Gastrocnemius medialis (tissue), 4 donors: ENCODE results near the gene EIF3F. TPM values are rescaled to one million over a fixed set of nuclear protein-coding genes. Genes with fewer than 3 reads are reported as not detected.

Source experiments
- ATAC-seq, 2 donors: fragments of 150-250 bp; one replicate each; pipeline ENCODE4 v1.9.1; 2016
- DNase-seq, 2 donors: peaks; one replicate each; pipeline ENCODE4 v3.0.0-alpha.2; 2019
- H3K27ac ChIP-seq, 4 donors: fragments of 200-600 bp; sonication (generic); 1 replicate in 1 of 4; 2 replicates in 3 of 4; pipeline ENCODE4 v1.5.1; 2016 to 2018; ENCODE audit warnings: mild to moderate bottlenecking in 2 of 4, moderate library complexity in 1 of 4
- H3K27me3 ChIP-seq, 3 donors: fragments of 200-600 bp; sonication (generic) in 2 of 3; 1 replicate in 1 of 3; 2 replicates in 2 of 3; pipeline versions ENCODE4 v1.5.1 to v1.6.0; 2016 to 2019; ENCODE audit warnings: mild to moderate bottlenecking in 1 of 3, moderate library complexity in 1 of 3
- H3K36me3 ChIP-seq, 2 donors: fragments of 200-600 bp; sonication (generic) in 1 of 2; one replicate each; pipeline ENCODE4 v1.5.1; 2017 to 2018
- H3K4me1 ChIP-seq, 2 donors: fragments of 200-600 bp; sonication (generic) in 1 of 2; one replicate each; pipeline ENCODE4 v1.5.1; 2016 to 2017; ENCODE audit warnings: mild to moderate bottlenecking in 2 of 2
- H3K4me3 ChIP-seq, 4 donors: fragments of 200-600 bp; sonication (generic) in 3 of 4; 1 replicate in 1 of 4; 2 replicates in 3 of 4; pipeline ENCODE4 v1.5.1; 2016 to 2019; ENCODE audit warnings: mild to moderate bottlenecking in 2 of 4
- H3K9me3 ChIP-seq, 3 donors: fragments of 200-600 bp; sonication (generic) in 2 of 3; 1 replicate in 1 of 3; 2 replicates in 2 of 3; pipeline ENCODE4 v1.5.1; 2016 to 2019
- POLR2A ChIP-seq, 2 donors: fragments of 450-650 bp; IDR thresholded peaks; one replicate each; pipeline ENCODE4 v1.6.1; 2017; ENCODE audit warnings: antibody characterized with exemption in 2 of 2, mild to moderate bottlenecking in 2 of 2, moderate library complexity in 2 of 2
- in situ Hi-C, 4 donors: fragments of 200-750 bp; cut with MboI; loops; one replicate each; pipeline versions ENCODE4 v1.15.0 to v1.8.0; 2017; ENCODE audit warnings: low sequenced_read_pairs in 4 of 4
- intact Hi-C: fragments of 100-400 bp; cut with DNase I; formaldehyde crosslinking; loops from one replicate; pipeline ENCODE4 v1.15.1; 2023; ENCODE audit warnings: low total_unique reads
- total RNA-seq, 4 donors: library from RNA; depleted of rRNA; stranded (reverse); fragments of >200 nt; gene quantifications; one replicate each; pipeline versions ENCODE4 v1.1.0 to v1.2.3, GENCODE V29; 2016
- TF ChIP-seq, protein P1 (sequence below), 5 experiments: fragments of 450-650 bp in 3 of 5; fragments of 200-600 bp in 2 of 5; sonication (generic) in 2 of 5; IDR thresholded peaks in 4 of 5; conservative IDR thresholded peaks in 1 of 5; 1 replicate in 4 of 5; 2 replicates in 1 of 5; pipeline ENCODE4 v1.5.1; 2016 to 2019; ENCODE audit warnings: antibody characterized with exemption in 5 of 5, mild to moderate bottlenecking in 3 of 5, moderate library complexity in 3 of 5

EIF3F gene
- total RNA-seq, 4 donors from 2014 or later = 187 to 303 (median 239) TPM

GRCh38 chr11:8040921-8041285 is 53.8 kb downstream of the EIF3F start:
- in situ Hi-C loops = no loop called here
- ATAC-seq = no peak

GRCh38 chr11:8041576-8041975 is 54.4 kb downstream of the EIF3F start:
- Histone ChIP-seq H3K4me1 (no peaks in the 10 kb centered on the region), H3K9me3 (no peaks in the 10 kb centered on the region), H3K27me3 (no peaks in the 10 kb centered on the region), H3K36me3 (no peaks in the 10 kb centered on the region), H3K4me3 (no peak overlapping the region), H3K27ac (no peak overlapping the region)
- intact Hi-C loops = no loop called here
- no peak for DNase-seq
- TF ChIP-seq, protein P1, sequence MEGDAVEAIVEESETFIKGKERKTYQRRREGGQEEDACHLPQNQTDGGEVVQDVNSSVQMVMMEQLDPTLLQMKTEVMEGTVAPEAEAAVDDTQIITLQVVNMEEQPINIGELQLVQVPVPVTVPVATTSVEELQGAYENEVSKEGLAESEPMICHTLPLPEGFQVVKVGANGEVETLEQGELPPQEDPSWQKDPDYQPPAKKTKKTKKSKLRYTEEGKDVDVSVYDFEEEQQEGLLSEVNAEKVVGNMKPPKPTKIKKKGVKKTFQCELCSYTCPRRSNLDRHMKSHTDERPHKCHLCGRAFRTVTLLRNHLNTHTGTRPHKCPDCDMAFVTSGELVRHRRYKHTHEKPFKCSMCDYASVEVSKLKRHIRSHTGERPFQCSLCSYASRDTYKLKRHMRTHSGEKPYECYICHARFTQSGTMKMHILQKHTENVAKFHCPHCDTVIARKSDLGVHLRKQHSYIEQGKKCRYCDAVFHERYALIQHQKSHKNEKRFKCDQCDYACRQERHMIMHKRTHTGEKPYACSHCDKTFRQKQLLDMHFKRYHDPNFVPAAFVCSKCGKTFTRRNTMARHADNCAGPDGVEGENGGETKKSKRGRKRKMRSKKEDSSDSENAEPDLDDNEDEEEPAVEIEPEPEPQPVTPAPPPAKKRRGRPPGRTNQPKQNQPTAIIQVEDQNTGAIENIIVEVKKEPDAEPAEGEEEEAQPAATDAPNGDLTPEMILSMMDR (IDR thresholded peaks at IDR 0.05 in 4 of 5, conservative IDR thresholded peaks at IDR 0.05 in 1 of 5) = no peak
- TF ChIP-seq POLR2A (IDR thresholded peaks at IDR 0.05) = no peak
- in situ Hi-C loops = no loop called here
- no peak for ATAC-seq

More at GRCh38 chr11:8040921-8041285, 53.8 kb downstream of the EIF3F start:
- no peaks in the 10 kb centered on the region for H3K27me3 ChIP-seq
- intact Hi-C loops = no loop called here
- H3K4me3 ChIP-seq = no peak overlapping the region
- no peak for DNase-seq
- no peaks in the 10 kb centered on the region for H3K4me1 ChIP-seq
- H3K9me3 ChIP-seq = no peaks in the 10 kb centered on the region
- H3K27ac ChIP-seq = no peak overlapping the region
- TF ChIP-seq POLR2A (IDR thresholded peaks at IDR 0.05) = no peak
- TF ChIP-seq, protein P1 (IDR thresholded peaks at IDR 0.05 in 4 of 5, conservative IDR thresholded peaks at IDR 0.05 in 1 of 5) = no peak
- no peaks in the 10 kb centered on the region for H3K36me3 ChIP-seq

GRCh38 chr11:8043756-8044155 is 56.6 kb downstream of the EIF3F start:
- intact Hi-C loops = no loop called here
- ATAC-seq = no peak
- no peaks in the 10 kb centered on the region for H3K9me3 ChIP-seq
- H3K27ac ChIP-seq = no peak overlapping the region
- TF ChIP-seq POLR2A (IDR thresholded peaks at IDR 0.05) = no peak
- TF ChIP-seq, protein P1 (IDR thresholded peaks at IDR 0.05 in 4 of 5, conservative IDR thresholded peaks at IDR 0.05 in 1 of 5) = no peak
- H3K4me3 ChIP-seq = no peak overlapping the region
- no peaks in the 10 kb centered on the region for H3K4me1 ChIP-seq
- H3K27me3 ChIP-seq = no peaks in the 10 kb centered on the region
- no peak for DNase-seq
- H3K36me3 ChIP-seq = no peaks in the 10 kb centered on the region
- in situ Hi-C loops = no loop called here

DNA sequence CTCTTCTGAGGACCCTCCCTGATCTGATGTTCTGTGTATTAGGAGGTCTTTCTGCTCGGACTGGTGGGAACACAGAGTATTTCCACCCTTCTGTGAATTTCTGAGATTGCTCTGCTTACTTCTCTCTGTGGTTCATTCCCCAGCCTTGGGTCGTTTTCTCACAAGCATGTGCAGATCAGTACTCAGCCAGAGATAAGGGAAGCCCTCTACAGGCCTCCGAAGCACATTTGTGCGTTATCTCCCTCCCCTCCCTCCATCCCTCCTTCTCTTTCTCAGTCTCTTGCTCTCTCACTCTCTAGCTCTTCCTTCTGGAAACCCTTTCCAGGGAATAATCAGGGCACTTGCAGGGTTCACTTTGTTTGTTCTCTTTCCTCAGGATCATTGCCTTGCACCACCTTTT is 58.7 kb downstream of the EIF3F start:
- TF ChIP-seq POLR2A (IDR thresholded peaks at IDR 0.05) = no peak
- TF ChIP-seq, protein P1 (IDR thresholded peaks at IDR 0.05 in 4 of 5, conservative IDR thresholded peaks at IDR 0.05 in 1 of 5) = no peak
- H3K4me1 ChIP-seq = no peaks in the 10 kb centered on the region
- in situ Hi-C loops = no loop called here
- no peak overlapping the region for H3K4me3 ChIP-seq
- intact Hi-C loops = no loop called here
- no peaks in the 10 kb centered on the region for H3K36me3 ChIP-seq
- ATAC-seq (no peak), DNase-seq (no peak)
- H3K9me3 ChIP-seq = no peaks in the 10 kb centered on the region
- no peaks in the 10 kb centered on the region for H3K27me3 ChIP-seq
- no peak overlapping the region for H3K27ac ChIP-seq

- H3K27me3 ChIP-seq = no peaks in the 10 kb centered on the region
- DNase-seq (no peak), ATAC-seq (no peak)
- TF ChIP-seq, protein P1 (IDR thresholded peaks at IDR 0.05 in 4 of 5, conservative IDR thresholded peaks at IDR 0.05 in 1 of 5) = no peak
- no peak for TF ChIP-seq POLR2A (IDR thresholded peaks at IDR 0.05)
- in situ Hi-C loops (no loop called here), intact Hi-C loops (no loop called here)
- H3K4me3 ChIP-seq = no peak overlapping the region
- H3K36me3 ChIP-seq = no peaks in the 10 kb centered on the region
- H3K27ac ChIP-seq = no peak overlapping the region
- no peaks in the 10 kb centered on the region for H3K4me1 ChIP-seq
- H3K9me3 ChIP-seq = no peaks in the 10 kb centered on the region
These were observed 60.2 kb downstream of the EIF3F start for GRCh38 chr11:8047382-8047781.
